ENCODE measurements around the gene KLHL30.

The KLHL30 gene

DNA sequence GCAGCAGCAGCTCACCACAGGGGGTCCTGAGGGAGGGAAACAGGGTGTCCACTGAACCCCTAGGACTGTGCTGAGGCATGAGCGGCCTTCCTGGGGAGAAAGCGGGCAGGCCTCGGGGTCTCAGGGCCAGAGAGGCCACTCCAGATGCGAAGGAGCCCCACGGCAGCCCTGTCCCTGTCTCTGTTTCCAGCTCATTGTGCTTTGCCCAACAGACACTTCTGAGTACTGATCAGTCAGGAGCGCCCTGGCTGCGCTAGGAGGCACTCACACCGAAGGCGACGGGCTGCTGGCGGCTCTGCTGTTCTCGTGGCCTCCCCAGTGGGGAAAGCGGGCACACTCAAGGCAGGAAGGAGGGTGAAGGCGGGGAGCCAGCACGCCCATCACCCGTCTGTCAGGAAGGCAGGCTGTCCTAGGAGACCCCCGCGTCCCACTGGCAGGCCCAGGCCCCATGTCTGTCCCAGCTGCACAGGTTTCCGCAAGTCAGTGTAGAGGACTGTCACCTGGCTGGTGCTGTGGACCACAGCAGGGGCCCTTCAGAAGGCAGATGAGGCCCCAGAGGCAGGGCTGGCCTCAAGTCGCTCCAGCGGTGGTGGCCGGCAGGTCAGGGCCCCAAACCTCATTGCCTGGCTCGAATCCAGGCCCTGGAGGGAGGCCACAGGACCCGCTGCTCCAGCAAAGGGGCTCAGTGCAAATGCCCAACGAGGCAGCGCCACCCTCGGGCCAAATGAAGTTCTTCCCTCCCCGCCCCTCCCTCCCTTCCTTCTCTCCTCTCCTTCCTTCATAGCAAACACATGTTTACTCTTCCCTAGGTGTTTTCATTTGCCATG is 31.6 kb upstream of the KLHL30 start:
- TF ChIP-seq GATA2 (IDR thresholded peaks at IDR 0.05; ENCODE audit: low read depth, low read length) = no peak
- TF ChIP-seq GATA3 (IDR thresholded peaks at IDR 0.05; ENCODE audit: low read depth, low read length) = no peak

DNA sequence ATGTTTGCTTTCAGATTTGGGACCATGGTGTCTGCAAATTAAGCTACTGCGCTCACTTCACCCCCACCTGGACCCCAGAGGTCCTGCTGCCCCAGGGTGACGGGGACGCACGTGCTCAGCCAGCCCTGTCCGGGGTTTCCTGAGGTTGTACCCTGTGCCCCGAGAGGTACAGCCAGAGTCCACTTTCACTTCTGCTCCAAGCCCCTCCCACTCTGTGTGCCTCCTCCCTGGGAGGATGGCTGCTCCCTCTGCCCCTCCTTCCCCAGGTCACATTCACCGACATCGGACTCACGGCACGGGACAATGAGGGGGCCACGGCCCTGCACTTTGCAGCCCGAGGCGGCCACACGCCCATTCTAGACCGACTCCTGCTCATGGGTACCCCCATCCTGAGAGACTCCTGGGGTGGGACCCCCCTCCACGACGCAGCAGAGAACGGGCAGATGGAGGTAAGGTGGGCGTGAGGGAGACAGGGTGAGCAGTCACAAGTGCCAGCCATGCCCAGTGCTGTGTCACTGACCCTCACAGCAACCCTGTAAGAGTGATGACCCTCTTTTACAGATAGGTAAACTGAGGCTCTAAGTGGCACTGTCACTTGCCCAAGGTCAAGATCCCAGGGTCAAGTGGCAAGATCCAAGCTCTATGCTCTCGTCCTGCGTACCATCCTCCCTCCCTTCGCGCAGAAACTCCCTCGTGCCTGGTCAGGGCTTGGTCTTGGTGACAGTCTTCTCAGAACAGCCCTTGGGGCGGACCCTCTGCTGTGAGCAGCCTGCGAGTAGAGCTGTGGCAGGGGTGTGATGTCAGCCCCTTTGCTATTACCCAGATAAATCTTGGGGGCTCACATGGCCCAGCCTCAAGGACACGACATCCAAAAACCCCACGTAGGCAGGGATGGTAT is 30.7 kb upstream of the KLHL30 start:
- TF ChIP-seq GATA2 (IDR thresholded peaks at IDR 0.05; ENCODE audit: low read depth, low read length) = no peak
- TF ChIP-seq GATA3 (IDR thresholded peaks at IDR 0.05; ENCODE audit: low read depth, low read length) = no peak

DNA sequence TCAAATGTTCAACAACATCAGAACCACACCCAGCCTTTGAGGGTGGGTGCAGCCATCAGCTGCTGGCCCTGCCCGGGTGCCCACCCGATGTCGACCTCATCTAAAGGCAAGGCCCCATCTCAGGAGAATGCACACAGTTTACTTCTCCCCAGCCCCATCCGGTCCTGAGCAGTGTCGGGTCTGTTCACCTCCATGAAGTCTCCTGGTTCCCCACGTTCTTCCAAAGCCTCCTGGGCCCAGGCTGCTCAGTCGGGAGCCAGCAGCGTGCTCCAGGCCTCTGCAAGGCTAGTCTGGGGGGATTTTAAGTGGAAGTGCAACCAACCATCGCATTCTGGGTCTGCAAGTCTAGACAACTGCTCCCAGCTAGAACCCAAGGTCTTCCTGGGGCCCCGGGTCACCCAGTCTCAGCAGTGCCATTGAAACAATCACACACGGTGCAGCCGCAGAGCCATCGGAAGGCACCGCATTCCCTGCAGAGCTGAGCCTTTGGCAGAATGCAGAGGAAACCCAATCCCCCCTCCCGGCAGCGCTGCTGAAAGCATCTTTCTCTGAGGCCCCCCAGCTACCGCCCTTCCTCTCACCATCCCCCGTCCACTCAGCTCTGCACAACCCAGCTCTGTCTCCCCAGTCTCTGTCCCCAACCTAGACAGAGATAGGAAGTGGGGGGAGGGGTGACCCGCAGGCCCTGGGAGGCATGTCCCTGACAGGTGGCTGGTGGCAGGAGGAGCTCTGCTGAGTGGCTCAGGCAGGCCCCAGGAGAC is 29.9 kb upstream of the KLHL30 start:
- TF ChIP-seq GATA2 (IDR thresholded peaks at IDR 0.05; ENCODE audit: low read depth, low read length) = no peak
- no peak for TF ChIP-seq GATA3 (IDR thresholded peaks at IDR 0.05; ENCODE audit: low read depth, low read length)

DNA sequence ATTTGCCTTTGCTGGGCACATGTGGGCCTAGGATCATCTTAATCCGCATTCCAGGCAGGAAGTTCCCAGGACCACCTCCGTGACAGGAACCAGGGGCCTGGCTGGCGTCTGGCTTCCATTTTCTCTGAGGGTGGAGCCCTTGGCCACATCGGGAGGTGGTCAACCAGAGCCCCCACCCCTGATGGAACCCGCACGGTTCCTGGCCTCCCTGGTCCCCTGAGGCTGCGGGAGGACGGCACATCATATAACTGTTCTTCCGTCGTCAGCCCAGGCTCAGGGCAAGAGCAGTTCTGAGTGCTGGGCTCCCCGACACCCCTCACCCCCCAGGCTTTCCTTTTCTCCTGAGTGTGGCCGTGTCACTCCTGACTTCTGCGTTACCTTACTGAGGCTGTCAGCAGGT is 24.9 kb upstream of the KLHL30 start:
- TF ChIP-seq GATA3 (IDR thresholded peaks at IDR 0.05; ENCODE audit: low read depth, low read length) = no peak
- TF ChIP-seq GATA2 (IDR thresholded peaks at IDR 0.05; ENCODE audit: low read depth, low read length) = no peak

DNA sequence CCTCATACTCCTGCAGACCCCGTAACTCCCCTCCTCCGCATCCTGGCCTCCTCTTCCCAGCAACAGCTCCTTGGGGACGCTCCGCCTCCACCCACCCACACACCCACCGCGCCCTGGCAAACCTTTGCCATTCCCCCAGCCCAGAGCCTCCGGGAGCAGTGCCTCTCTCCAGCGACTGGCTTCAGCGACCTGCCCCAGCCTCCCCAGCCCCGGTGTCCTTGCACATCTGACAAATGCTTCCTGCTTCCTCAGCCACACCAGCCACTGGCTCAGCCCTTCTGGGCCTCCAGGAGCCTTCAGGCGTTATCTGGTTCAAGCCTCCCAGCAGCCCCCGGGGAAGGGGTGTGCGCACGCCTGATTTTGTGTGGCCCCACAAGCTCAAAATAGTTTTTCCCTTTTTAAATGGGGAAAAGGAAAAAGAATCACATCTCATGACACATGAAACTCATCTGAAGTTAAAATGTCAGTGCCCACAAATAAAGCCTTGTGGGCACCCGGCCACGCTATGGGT is 24.1 kb upstream of the KLHL30 start:
- TF ChIP-seq GATA2 (IDR thresholded peaks at IDR 0.05; ENCODE audit: low read depth, low read length) (no peak), GATA3 (IDR thresholded peaks at IDR 0.05; ENCODE audit: low read depth, low read length) (no peak)

DNA sequence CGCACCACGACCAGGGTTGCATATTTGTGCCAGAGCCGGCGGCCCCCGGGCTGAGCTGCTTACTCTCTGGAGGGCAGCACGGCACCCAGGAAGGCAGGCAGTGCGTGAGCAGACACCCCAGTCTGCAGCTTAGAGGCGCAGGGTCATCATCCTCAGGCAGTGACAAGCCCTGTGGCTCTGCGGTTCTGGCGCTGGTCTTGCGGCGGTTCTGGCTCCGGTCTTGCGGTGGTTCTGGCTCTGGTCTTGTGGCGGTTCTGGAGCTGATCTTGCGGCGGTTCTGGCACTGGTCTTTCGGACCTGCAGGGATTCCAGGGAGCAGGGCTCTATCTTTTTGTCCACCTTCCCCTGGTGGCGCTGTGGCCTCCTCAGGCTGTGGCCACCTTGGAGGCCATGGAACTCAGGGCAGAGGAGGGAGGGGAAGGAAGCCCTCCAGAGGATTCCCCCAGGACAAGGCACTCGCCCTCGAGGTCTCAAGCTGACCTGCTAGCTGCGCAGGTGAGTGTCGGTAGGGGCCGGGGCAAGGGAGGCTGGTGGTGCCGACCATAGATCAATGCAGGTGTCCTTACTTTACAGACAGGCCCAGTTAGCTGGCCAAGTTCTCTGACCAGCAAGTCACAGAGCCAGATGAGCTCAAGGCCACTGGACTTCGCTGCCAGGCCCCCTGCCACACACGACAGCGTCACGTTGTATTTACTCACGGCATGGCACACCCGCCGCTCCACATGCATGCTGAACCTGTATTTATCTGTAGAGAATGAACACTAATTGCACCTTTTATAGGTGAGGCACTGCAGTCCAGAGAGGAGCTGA is 23.4 kb upstream of the KLHL30 start:
- no peak for TF ChIP-seq GATA2 (IDR thresholded peaks at IDR 0.05; ENCODE audit: low read depth, low read length)
- no peak for TF ChIP-seq GATA3 (IDR thresholded peaks at IDR 0.05; ENCODE audit: low read depth, low read length)

DNA sequence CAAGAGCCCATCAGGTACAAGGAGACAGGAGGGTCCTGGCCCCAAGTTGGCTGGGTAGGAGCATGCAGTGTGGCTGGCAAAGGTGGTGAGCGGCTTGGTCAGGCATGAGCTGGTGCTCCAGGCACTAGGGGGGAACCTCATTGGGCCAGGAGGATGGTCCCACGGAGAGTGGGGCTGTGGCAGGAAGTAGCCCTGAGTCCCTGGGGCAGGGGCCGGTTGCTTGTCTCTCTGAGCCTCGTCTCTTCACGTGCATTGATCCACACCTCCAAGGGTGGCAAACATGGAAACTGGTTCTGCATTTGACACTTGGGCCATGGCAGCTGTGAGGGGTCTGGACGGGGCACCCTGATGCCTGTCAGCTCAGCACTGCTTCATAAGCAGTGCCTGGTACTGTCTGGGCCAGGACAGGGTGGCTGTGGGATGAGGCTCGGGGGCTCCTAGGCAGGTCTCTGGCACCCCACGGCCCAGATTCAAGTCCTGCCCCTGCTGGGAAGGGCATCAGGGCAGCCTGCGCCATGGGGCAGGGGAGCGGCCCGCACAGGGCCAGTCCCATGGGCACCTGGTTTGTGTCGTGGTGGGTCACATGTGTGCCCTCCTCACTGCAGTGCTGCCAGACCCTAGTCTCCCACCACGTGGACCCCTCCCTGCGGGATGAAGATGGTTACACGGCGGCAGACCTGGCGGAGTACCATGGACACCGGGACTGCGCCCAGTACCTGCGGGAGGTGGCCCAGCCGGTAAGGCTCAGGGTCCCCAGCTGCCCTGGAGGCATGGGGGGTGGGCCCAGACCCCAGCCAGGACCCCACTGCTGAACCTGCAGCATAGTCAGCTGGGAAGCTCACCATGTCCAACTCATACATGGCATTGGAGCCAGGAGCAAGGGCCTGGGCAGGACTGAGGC is 21.9 kb upstream of the KLHL30 start:
- TF ChIP-seq GATA3 (IDR thresholded peaks at IDR 0.05; ENCODE audit: low read depth, low read length) = no peak
- no peak for TF ChIP-seq GATA2 (IDR thresholded peaks at IDR 0.05; ENCODE audit: low read depth, low read length)

DNA sequence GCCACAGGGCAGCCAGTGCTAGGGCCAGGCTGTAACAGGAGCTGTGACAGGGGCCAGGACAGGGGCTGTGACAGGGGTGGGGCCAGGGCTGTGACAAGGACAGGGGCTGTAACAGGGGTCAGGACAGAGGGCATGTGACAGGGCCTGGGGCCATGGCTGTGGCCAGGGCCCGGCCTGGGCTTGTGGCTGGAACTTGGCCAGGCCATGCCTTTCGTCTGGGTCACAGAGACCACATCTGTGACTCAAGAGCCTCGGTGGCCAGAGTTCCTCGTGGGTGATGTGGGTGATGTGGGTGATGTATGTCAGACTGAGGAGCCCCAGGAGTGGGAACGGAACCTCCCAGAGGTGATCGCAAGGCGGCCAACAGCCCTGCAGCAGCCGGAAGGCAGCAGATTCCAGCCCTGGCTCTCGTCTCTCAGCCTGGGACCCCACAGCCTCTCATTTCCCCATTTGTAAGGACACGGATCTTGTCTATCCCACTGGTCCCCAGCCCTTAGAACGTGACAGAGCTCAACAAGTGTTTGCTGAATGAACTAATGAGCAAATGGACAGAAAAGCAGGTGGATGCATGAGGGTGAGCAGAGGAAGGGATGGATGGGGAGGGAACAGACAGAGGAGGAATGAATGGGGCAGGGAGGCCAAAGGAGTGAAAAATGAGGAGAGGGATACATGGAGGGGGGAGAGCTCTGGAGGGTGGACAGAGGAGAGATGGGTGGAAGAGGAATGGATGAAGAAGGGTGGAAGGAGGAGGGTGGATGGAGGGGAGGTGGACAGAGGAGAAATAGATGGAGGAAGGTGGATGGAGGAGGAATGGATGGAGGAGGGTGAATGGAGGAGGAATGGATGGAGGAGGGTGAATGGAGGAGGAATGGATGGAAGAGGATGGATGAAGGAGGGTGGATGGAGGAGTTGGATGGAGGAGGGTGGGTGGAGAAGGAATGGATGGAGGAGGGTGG is 21.0 kb upstream of the KLHL30 start:
- TF ChIP-seq GATA3 (IDR thresholded peaks at IDR 0.05; ENCODE audit: low read depth, low read length) (no peak), GATA2 (IDR thresholded peaks at IDR 0.05; ENCODE audit: low read depth, low read length) (no peak)

DNA sequence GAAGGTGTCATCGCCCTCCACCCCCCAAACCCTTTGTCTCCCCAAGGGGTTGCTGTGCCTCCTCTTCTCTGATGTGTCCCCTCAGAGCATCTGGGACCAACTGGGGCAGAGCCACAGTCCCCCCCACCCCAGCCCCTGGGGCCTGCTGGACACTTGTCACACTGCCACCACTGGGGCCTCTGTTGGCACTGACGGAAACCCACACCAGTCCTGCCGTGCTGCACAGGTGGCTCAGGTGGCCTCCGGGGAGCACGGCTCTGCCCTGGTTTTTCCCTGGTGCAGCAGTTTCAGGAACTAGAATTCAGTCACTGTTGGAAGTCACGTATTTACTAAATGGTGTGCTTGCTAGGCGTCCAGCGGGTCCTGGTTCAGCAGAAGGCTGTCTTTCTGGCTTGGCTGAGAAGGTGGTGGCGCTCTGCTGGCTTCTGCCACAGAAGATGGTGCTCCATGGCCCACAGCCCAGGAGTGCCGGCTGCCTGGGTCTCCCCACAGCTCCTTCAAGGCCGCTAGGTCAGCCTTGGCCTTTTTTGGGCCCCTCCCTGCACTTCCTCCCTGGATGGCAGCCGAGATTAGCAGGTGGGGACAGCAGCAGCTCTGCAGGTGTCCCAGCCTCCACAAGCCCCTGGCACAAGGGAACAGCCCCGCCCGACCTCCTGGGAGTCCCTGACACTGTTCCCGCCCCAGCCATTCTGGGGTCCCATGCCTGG is 18.6 kb upstream of the KLHL30 start:
- TF ChIP-seq GATA3 (IDR thresholded peaks at IDR 0.05; ENCODE audit: low read depth, low read length) (no peak), GATA2 (IDR thresholded peaks at IDR 0.05; ENCODE audit: low read depth, low read length) (no peak)

DNA sequence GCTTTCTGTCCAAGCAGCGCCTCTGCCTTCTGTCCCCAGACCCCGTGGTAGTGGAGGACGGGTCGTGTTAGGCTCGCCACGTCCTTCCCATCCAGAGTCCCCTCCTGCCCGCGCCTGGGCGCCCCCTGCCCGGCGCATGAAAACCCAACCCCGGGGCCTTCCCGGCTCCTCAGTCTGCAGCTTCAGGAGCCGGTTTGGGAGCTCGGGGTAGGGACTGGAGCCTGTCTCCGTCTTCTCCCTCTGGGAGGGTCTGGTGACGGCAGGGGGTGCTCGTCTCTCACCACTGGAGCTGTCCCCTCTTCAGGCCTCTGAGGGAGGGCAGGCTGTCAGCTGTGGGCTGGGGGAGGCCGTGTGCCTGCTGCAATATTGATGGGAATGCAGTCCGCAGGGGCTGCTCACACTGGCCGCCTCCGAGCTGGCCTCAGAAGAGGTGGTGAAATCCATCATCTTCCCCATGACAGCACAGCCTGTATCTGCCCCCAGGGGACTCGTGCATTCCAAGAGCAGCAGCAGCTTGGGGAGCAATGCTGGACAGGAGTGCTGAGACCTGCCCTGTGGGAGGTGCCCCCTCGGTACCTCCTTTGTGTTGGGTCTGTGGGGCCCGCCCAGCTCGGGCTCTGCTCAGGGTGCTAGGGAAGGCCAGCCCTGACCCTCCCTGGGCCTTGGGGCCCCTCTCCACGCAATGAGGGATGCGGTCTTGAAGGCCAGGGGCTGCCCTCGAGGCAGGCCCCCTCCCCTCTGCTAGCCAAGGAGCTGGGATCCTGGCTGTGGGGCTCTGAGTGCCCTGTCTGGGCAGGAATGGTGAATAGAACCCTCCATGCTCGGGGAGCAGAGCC is 17.8 kb upstream of the KLHL30 start:
- TF ChIP-seq GATA2 (IDR thresholded peaks at IDR 0.05; ENCODE audit: low read depth, low read length) (no peak), GATA3 (IDR thresholded peaks at IDR 0.05; ENCODE audit: low read depth, low read length) (no peak)

All from SH-SY5Y (cell line).